Measurements from ENCODE around the gene SLC34A1.

Gene SLC34A1

GRCh38 chr5:177350776-177351391 is 33.4 kb upstream of the SLC34A1 start:
- Histone ChIP-seq H3K27ac (ENCODE audit: poor library complexity, severe bottlenecking) (peak overlapping the region; percentile 69), H3K4me3 (ENCODE audit: severe bottlenecking) (peak overlapping the region; percentile 77), H3K4me1 (ENCODE audit: insufficient read depth, poor library complexity, severe bottlenecking) (peaks cover 12% of the 10 kb centered on the region), H3K27me3 (ENCODE audit: insufficient read depth, poor library complexity, severe bottlenecking) (no peaks in the 10 kb centered on the region), H3K9me3 (ENCODE audit: severe bottlenecking) (no peaks in the 10 kb centered on the region), H3K36me3 (ENCODE audit: low read depth) (peaks cover 46% of the 10 kb centered on the region)
- ATAC-seq (ENCODE audit: low read depth) (peak; percentile 1; the same call in 2 of the 3 replicates), DNase-seq (ENCODE audit: low spot score) (no peak)
- TF ChIP-seq CTCF (IDR thresholded peaks at IDR 0.05; ENCODE audit: poor library complexity, severe bottlenecking): no peak

- peaks cover 39% of the 10 kb centered on the region for H3K36me3 ChIP-seq (ENCODE audit: low read depth)
- no peak for TF ChIP-seq CTCF (IDR thresholded peaks at IDR 0.05; ENCODE audit: poor library complexity, severe bottlenecking)
- no peaks in the 10 kb centered on the region for H3K27me3 ChIP-seq (ENCODE audit: insufficient read depth, poor library complexity, severe bottlenecking)
- ATAC-seq (ENCODE audit: low read depth) (peak; percentile 99), DNase-seq (ENCODE audit: low spot score) (peak; percentile 96)
- H3K27ac ChIP-seq (ENCODE audit: poor library complexity, severe bottlenecking): peak within 1 kb of the TSS; percentile 69
- peak within 1 kb of the TSS; percentile 77 for H3K4me3 ChIP-seq (ENCODE audit: severe bottlenecking)
- no peaks in the 10 kb centered on the region for H3K9me3 ChIP-seq (ENCODE audit: severe bottlenecking)
- H3K4me1 ChIP-seq (ENCODE audit: insufficient read depth, poor library complexity, severe bottlenecking): peaks cover 12% of the 10 kb centered on the region
Observed at GRCh38 chr5:177351392-177352329, 32.6 kb upstream of the SLC34A1 start, which contains the start of gene LMAN2. Gene LMAN2, minus strand, starts transcription at chr5:177351668. Its CDS starts 21 bp downstream, at chr5:177351647.

GRCh38 chr5:177353093-177353492 is 31.1 kb upstream of the SLC34A1 start:
- H3K27me3 ChIP-seq (ENCODE audit: insufficient read depth, poor library complexity, severe bottlenecking): no peaks in the 10 kb centered on the region
- no peaks in the 10 kb centered on the region for H3K9me3 ChIP-seq (ENCODE audit: severe bottlenecking)
- peaks cover 24% of the 10 kb centered on the region for H3K36me3 ChIP-seq (ENCODE audit: low read depth)
- no peak for TF ChIP-seq CTCF (IDR thresholded peaks at IDR 0.05; ENCODE audit: poor library complexity, severe bottlenecking)
- DNase-seq (ENCODE audit: low spot score): no peak
- no peak overlapping the region for H3K27ac ChIP-seq (ENCODE audit: poor library complexity, severe bottlenecking)
- no peak overlapping the region for H3K4me3 ChIP-seq (ENCODE audit: severe bottlenecking)
- H3K4me1 ChIP-seq (ENCODE audit: insufficient read depth, poor library complexity, severe bottlenecking): peaks cover 15% of the 10 kb centered on the region
- ATAC-seq (ENCODE audit: low read depth): no peak

GRCh38 chr5:177354256-177354655 is 30.0 kb upstream of the SLC34A1 start:
- H3K4me1 ChIP-seq (ENCODE audit: insufficient read depth, poor library complexity, severe bottlenecking): peaks cover 15% of the 10 kb centered on the region
- no peak for ATAC-seq (ENCODE audit: low read depth)
- TF ChIP-seq CTCF (IDR thresholded peaks at IDR 0.05; ENCODE audit: poor library complexity, severe bottlenecking): no peak
- H3K27ac ChIP-seq (ENCODE audit: poor library complexity, severe bottlenecking): no peak overlapping the region
- H3K27me3 ChIP-seq (ENCODE audit: insufficient read depth, poor library complexity, severe bottlenecking): no peaks in the 10 kb centered on the region
- DNase-seq (ENCODE audit: low spot score): no peak
- peaks cover 18% of the 10 kb centered on the region for H3K36me3 ChIP-seq (ENCODE audit: low read depth)
- H3K4me3 ChIP-seq (ENCODE audit: severe bottlenecking): no peak overlapping the region
- H3K9me3 ChIP-seq (ENCODE audit: severe bottlenecking): no peaks in the 10 kb centered on the region
